ENCODE data around the gene CAB39. TPM values are rescaled to one million over a fixed set of nuclear protein-coding genes. Genes with fewer than 3 reads are reported as not detected.

Gene CAB39
- total and polyA plus RNA-seq, 2 donors (not counting 1 experiment from before 2014, with no cell fraction given) = 21.7 to 75.7 TPM

DNA sequence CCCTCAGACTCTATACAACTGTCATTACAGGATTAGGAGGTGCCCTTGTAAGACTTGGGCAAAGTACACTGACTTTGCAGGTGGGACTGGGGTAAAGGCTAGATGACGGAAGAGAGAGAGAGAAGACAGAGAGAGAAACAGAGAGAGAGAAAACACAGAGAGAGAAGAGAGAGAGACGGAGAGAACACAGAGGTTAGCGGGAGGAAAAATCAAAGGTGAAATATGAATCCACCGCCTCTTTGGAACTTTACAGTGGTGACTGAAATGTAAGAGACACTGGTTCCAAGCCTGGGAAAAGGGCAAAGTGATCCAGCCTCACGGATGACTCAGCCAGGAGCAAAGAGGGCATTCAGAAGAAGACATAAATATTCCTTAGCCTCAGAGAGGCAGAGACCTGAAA, 25.1 kb upstream of the CAB39 start:
- Mint-ChIP-seq H3K4me1 (no peaks in the 10 kb centered on the region), H3K4me3 (no peak overlapping the region), H3K27me3 (no peaks in the 10 kb centered on the region), H3K27ac (no peak overlapping the region), H3K9me3 (ENCODE audit: insufficient read depth) (no peaks in the 10 kb centered on the region)
- Histone ChIP-seq H3K4me2 (replicated peaks; ENCODE audit: low read depth, low read length, poor library complexity, severe bottlenecking) (no peak overlapping the region), H3K9ac (ENCODE audit: low read length) (no peak overlapping the region), H3K4me1 (ENCODE audit: control insufficient read depth in 2 of 2, insufficient read depth in 2 of 2, low read length in 2 of 2) (no peaks in the 10 kb centered on the region), H4K20me1 (ENCODE audit: control insufficient read depth, insufficient read depth, low read length, poor library complexity, severe bottlenecking) (no peaks in the 10 kb centered on the region), H3K4me3 (ENCODE audit: control extremely low read depth in 1 of 5, extremely low read depth in 1 of 5, insufficient read depth in 1 of 5, low read depth in 2 of 5, low read length in 4 of 5) (no peak overlapping the region), H3K27ac (ENCODE audit: low read length in 2 of 2) (no peak overlapping the region), H3K36me3 (replicated peaks in 1 of 2; ENCODE audit: control extremely low read depth in 1 of 2, control insufficient read depth in 1 of 2, extremely low read depth in 1 of 2, insufficient read depth in 2 of 2, low read length in 1 of 2) (no peaks in the 10 kb centered on the region), H3K79me2 (ENCODE audit: control insufficient read depth, insufficient read depth, low read length) (no peaks in the 10 kb centered on the region), H3K27me3 (replicated peaks in 1 of 4; ENCODE audit: control extremely low read depth in 1 of 4, control insufficient read depth in 3 of 4, insufficient read depth in 4 of 4, low read length in 3 of 4) (peaks cover 0 to 3% (median 0%) of the 10 kb centered on the region in 4 experiments), H3K9me3 (ENCODE audit: control extremely low read depth in 1 of 3, control insufficient read depth in 2 of 3, insufficient read depth in 1 of 3, low read length in 2 of 3) (no peaks in the 10 kb centered on the region), H2AFZ (ENCODE audit: insufficient read depth, low read depth, low read length, poor library complexity, severe bottlenecking) (no peak overlapping the region)
- WGBS (ENCODE audit: insufficient coverage) = 98% methylated on average over 4 of the region's 5 CpGs
- TF ChIP-seq EZH2 (IDR thresholded peaks at IDR 0.05; ENCODE audit: borderline replicate concordance, insufficient read depth, low read depth, low read length, poor library complexity, severe bottlenecking) = no peak
- TF ChIP-seq, protein P1, sequence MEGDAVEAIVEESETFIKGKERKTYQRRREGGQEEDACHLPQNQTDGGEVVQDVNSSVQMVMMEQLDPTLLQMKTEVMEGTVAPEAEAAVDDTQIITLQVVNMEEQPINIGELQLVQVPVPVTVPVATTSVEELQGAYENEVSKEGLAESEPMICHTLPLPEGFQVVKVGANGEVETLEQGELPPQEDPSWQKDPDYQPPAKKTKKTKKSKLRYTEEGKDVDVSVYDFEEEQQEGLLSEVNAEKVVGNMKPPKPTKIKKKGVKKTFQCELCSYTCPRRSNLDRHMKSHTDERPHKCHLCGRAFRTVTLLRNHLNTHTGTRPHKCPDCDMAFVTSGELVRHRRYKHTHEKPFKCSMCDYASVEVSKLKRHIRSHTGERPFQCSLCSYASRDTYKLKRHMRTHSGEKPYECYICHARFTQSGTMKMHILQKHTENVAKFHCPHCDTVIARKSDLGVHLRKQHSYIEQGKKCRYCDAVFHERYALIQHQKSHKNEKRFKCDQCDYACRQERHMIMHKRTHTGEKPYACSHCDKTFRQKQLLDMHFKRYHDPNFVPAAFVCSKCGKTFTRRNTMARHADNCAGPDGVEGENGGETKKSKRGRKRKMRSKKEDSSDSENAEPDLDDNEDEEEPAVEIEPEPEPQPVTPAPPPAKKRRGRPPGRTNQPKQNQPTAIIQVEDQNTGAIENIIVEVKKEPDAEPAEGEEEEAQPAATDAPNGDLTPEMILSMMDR (IDR thresholded peaks at IDR 0.05) = no peak
- POLR2A ChIA-PET = no interaction called here
- intact Hi-C loops (cut with micrococcal nuclease) = no loop called here
- CTCF ChIA-PET = no interaction called here
- DNase-seq = no peak
- no peak for ATAC-seq (ENCODE audit: low read depth)

DNA sequence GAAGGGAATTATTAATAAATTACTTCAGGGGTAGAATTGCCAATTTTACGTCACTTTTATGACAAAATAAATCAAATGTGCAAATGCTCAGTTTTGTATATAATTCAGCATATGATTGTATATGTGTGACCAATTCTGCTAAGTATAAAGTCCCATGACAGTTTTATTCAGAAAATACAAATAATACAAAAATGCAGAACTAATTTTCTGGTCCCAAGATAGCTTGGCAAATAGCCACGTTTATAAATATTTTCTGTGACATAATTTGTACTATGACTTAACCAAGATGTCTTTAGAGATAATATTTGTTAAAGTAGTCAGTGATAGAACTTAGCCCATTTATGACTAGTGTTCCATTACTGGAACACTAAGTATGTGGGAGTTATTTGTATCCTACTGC, 24.2 kb upstream of the CAB39 start:
- H3K9ac ChIP-seq (ENCODE audit: low read length) = no peak overlapping the region

More for the DNA sequence above, 24.2 kb upstream of the CAB39 start:
- DNase-seq (no peak), ATAC-seq (ENCODE audit: low read depth) (no peak)
- Histone ChIP-seq H2AFZ (ENCODE audit: insufficient read depth, low read depth, low read length, poor library complexity, severe bottlenecking) (no peak overlapping the region), H3K4me1 (ENCODE audit: control insufficient read depth in 2 of 2, insufficient read depth in 2 of 2, low read length in 2 of 2) (no peaks in the 10 kb centered on the region), H3K9me3 (ENCODE audit: control extremely low read depth in 1 of 3, control insufficient read depth in 2 of 3, insufficient read depth in 1 of 3, low read length in 2 of 3) (no peaks in the 10 kb centered on the region), H3K4me2 (replicated peaks; ENCODE audit: low read depth, low read length, poor library complexity, severe bottlenecking) (no peak overlapping the region), H4K20me1 (ENCODE audit: control insufficient read depth, insufficient read depth, low read length, poor library complexity, severe bottlenecking) (no peaks in the 10 kb centered on the region), H3K27ac (ENCODE audit: low read length in 2 of 2) (no peak overlapping the region), H3K36me3 (replicated peaks in 1 of 2; ENCODE audit: control extremely low read depth in 1 of 2, control insufficient read depth in 1 of 2, extremely low read depth in 1 of 2, insufficient read depth in 2 of 2, low read length in 1 of 2) (no peaks in the 10 kb centered on the region), H3K4me3 (ENCODE audit: control extremely low read depth in 1 of 5, extremely low read depth in 1 of 5, insufficient read depth in 1 of 5, low read depth in 2 of 5, low read length in 4 of 5) (no peak overlapping the region), H3K27me3 (replicated peaks in 1 of 4; ENCODE audit: control extremely low read depth in 1 of 4, control insufficient read depth in 3 of 4, insufficient read depth in 4 of 4, low read length in 3 of 4) (peaks cover 0 to 3% (median 0%) of the 10 kb centered on the region in 4 experiments), H3K79me2 (ENCODE audit: control insufficient read depth, insufficient read depth, low read length) (no peaks in the 10 kb centered on the region)
- H3K27ac Mint-ChIP-seq = no peak overlapping the region
- no peak overlapping the region for H3K4me3 Mint-ChIP-seq
- H3K4me1 Mint-ChIP-seq = no peaks in the 10 kb centered on the region
- CTCF ChIA-PET = no interaction called here
- intact Hi-C loops (cut with micrococcal nuclease) = no loop called here
- WGBS (ENCODE audit: insufficient coverage) = no CpG with 5 or more reads among the region's 2 CpGs
- H3K9me3 Mint-ChIP-seq (ENCODE audit: insufficient read depth) = no peaks in the 10 kb centered on the region
- TF ChIP-seq, protein P1 (IDR thresholded peaks at IDR 0.05) = no peak
- TF ChIP-seq EZH2 (IDR thresholded peaks at IDR 0.05; ENCODE audit: borderline replicate concordance, insufficient read depth, low read depth, low read length, poor library complexity, severe bottlenecking) = no peak
- POLR2A ChIA-PET = no interaction called here
- H3K27me3 Mint-ChIP-seq = no peaks in the 10 kb centered on the region

All from B cell (primary cell).